Stomach (tissue), 9 donors: ENCODE measurements around the gene CCDC69. TPM values are rescaled to one million over a fixed set of nuclear protein-coding genes. Genes with fewer than 3 reads are reported as not detected.
A peak's percentile ranks its signal among the peaks of the same experiment; 100 is the strongest.

Experiments used
- DNase-seq, 2 donors: peaks; one replicate each; pipeline versions ENCODE4 v3.0.0 to v3.0.0-alpha.2; 2013 to 2019
- H3K27ac ChIP-seq, 5 donors: fragments of 200-600 bp in 4 of 5; sonication (generic) in 4 of 5; one replicate each; pipeline ENCODE4 v1.5.1; 2013 to 2019; ENCODE audit warnings: mild to moderate bottlenecking in 1 of 5, moderate library complexity in 1 of 5
- H3K27me3 ChIP-seq, 3 donors: fragments of 200-600 bp; sonication (generic); one replicate each; pipeline ENCODE4 v1.5.1; 2017 to 2019; ENCODE audit warnings: mixed run types in 1 of 3
- H3K36me3 ChIP-seq, 4 donors: fragments of 200-600 bp; sonication (generic); 1 replicate in 3 of 4; 2 replicates in 1 of 4; pipeline ENCODE4 v1.5.1; 2016 to 2019
- H3K4me1 ChIP-seq, 4 donors: fragments of 200-600 bp; sonication (generic); one replicate each; pipeline ENCODE4 v1.5.1; 2016 to 2019
- H3K4me3 ChIP-seq, 4 donors: fragments of 200-600 bp; sonication (generic) in 3 of 4; one replicate each; pipeline ENCODE4 v1.5.1; 2016 to 2019; ENCODE audit warnings: mild to moderate bottlenecking in 1 of 4
- H3K9me3 ChIP-seq, 4 donors: fragments of 200-600 bp; sonication (generic); one replicate each; pipeline ENCODE4 v1.5.1; 2016 to 2019
- CTCF ChIP-seq, 7 experiments: fragments of 450-650 bp in 4 of 7; fragments of 200-600 bp in 3 of 7; sonication (generic) in 3 of 7; IDR thresholded peaks; one replicate each; pipeline ENCODE4 v1.5.1; 2016 to 2019; ENCODE audit warnings: antibody characterized with exemption in 7 of 7, control low read depth in 2 of 7, mild to moderate bottlenecking in 1 of 7
- EP300 ChIP-seq: sonication (generic); formaldehyde crosslinking; IDR thresholded peaks from one replicate; pipeline ENCODE4 v1.6.1; 2017; ENCODE audit warnings: antibody characterized with exemption
- POLR2A ChIP-seq, 4 donors: fragments of 450-650 bp; IDR thresholded peaks; one replicate each; pipeline ENCODE4 v1.6.1; 2016; ENCODE audit warnings: antibody characterized with exemption in 4 of 4, control low read depth in 2 of 4, mild to moderate bottlenecking in 1 of 4, moderate library complexity in 1 of 4
- POLR2AphosphoS5 ChIP-seq, 3 donors: sonication (generic); formaldehyde crosslinking; IDR thresholded peaks; one replicate each; pipeline ENCODE4 v1.6.1; 2016; ENCODE audit warnings: antibody characterized with exemption in 3 of 3
- WGBS, 5 donors: extraction: QIAGEN DNeasy Blood & Tissue Kit in 3 of 5; methylation state at CpG; one replicate each; pipeline versions ENCODE4 v1.1.5 to v1.1.7; 2013 to 2018; 5-methylcytosine and 5-hydroxymethylcytosine counted together
- intact Hi-C: fragments of 100-400 bp; cut with DNase I; formaldehyde crosslinking; loops from one replicate; pipeline ENCODE4 v1.15.1; 2023; ENCODE audit warnings: low total_unique reads
- polyA plus RNA-seq, 3 donors: library from polyadenylated mRNA; stranded (reverse); fragments of 200-250 nt; gene quantifications; one replicate each; pipeline ENCODE4 v1.2.3, GENCODE V29; 2013
- total RNA-seq, 5 donors: library from RNA; depleted of rRNA; stranded (reverse); fragments of >200 nt; gene quantifications; one replicate each; pipeline versions ENCODE4 v1.1.0 to v1.2.3, GENCODE V29; 2014 to 2016
- donor health status: healthy with polysubstance abuse.
- donor health status: Bipolar disorder and iron deficiency.
- donor health status: healthy.

Gene CCDC69
- total and polyA plus RNA-seq, 8 donors = 5.5 to 173 (median 31.0) TPM

DNA sequence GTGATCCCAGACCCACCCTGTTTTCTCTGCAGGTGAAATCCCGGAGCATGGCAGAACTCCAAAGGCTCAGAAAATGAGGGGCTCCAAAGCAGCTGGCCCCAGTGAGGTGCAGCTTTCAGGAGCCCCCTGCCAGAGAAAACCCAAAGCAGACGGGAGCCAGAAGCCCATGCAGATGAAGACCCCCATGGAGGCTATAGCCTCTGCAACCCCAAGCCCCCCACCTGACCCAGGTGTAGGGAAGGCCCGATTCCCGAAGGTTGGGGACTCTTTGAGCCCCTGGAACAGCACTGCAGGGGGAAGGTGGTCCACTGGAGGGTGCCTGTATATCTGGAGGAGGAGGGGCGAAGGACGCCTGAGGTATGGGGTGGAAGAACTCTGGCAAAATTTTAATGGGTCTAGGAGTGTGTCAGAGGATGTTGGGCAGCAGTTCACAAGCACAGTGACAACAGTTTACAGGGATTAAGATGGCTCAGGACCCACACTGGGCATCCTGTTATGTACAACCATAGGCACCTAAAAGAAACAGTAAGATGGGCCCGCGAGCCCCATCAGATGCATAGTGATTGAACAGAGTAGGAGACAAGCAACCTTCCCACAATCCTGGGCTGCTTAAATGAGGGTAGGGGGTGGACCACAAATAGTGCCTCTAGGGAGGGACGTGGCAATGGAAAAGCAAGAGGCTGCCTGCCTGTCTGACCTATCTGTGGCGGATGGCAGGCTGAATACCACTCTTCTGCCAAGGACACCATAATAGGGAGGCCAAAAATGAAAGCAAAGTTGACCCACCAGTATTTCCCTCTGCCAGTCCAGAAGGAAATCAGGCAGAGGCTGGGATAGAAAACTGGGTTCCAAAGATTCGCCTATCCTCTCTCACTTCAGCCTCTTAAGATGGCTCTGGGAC lies 49.9 kb downstream of the CCDC69 start:
- Histone ChIP-seq H3K27me3 (no peaks in the 10 kb centered on the region), H3K27ac (no peak overlapping the region), H3K9me3 (no peaks in the 10 kb centered on the region), H3K4me1 (peaks cover 0 to 9% (median 3%) of the 10 kb centered on the region in 4 donors), H3K4me3 (peak overlapping the region in 2 of 4 donors; percentile 12 to 15), H3K36me3 (peaks cover 0 to 11% (median 6%) of the 10 kb centered on the region in 4 donors)
- DNase-seq = no peak
- TF ChIP-seq POLR2AphosphoS5 (IDR thresholded peaks at IDR 0.05) (no peak), EP300 (no peak), CTCF (IDR thresholded peaks at IDR 0.05) (no peak), POLR2A (IDR thresholded peaks at IDR 0.05) (no peak)
- intact Hi-C loops = no loop called here
- 85 to 90% (median 86%) methylated on average over 11 of the region's 11 CpGs for WGBS, 5 donors

- 73 to 92% (median 85%) methylated on average over 1 of the region's 1 CpG for WGBS, 5 donors
- no peaks in the 10 kb centered on the region for H3K27me3 ChIP-seq
- H3K27ac ChIP-seq = no peak overlapping the region
- H3K4me3 ChIP-seq = no peak overlapping the region
- no peaks in the 10 kb centered on the region for H3K9me3 ChIP-seq
- no peaks in the 10 kb centered on the region for H3K36me3 ChIP-seq
- peaks cover 0 to 9% (median 3%) of the 10 kb centered on the region in 4 donors for H3K4me1 ChIP-seq
- no peak for TF ChIP-seq CTCF (IDR thresholded peaks at IDR 0.05)
- no peak for TF ChIP-seq POLR2A (IDR thresholded peaks at IDR 0.05)
- no peak for TF ChIP-seq POLR2AphosphoS5 (IDR thresholded peaks at IDR 0.05)
- TF ChIP-seq EP300 = no peak
- no peak for DNase-seq
- intact Hi-C loops = no loop called here
Measured at GRCh38 chr5:151171529-151171928, 52.4 kb downstream of the CCDC69 start.

- no peak for TF ChIP-seq POLR2A (IDR thresholded peaks at IDR 0.05)
- no peak for TF ChIP-seq CTCF (IDR thresholded peaks at IDR 0.05)
- TF ChIP-seq EP300 = no peak
- no peak for TF ChIP-seq POLR2AphosphoS5 (IDR thresholded peaks at IDR 0.05)
- H3K9me3 ChIP-seq = no peaks in the 10 kb centered on the region
- H3K4me3 ChIP-seq = no peak overlapping the region
- no peaks in the 10 kb centered on the region for H3K36me3 ChIP-seq
- intact Hi-C loops = loop anchor here (10.0 kb wide), 1 partner anchor 76 kb away; no protein-coding TSS in a partner anchor
- no peak overlapping the region for H3K27ac ChIP-seq
- H3K27me3 ChIP-seq = no peaks in the 10 kb centered on the region
- peaks cover 0 to 9% (median 3%) of the 10 kb centered on the region in 4 donors for H3K4me1 ChIP-seq
- 50 to 85% (median 79%) methylated on average over 10 of the region's 10 CpGs for WGBS, 5 donors
- DNase-seq = no peak
Measured at GRCh38 chr5:151168602-151169344, 55.1 kb downstream of the CCDC69 start.

DNA sequence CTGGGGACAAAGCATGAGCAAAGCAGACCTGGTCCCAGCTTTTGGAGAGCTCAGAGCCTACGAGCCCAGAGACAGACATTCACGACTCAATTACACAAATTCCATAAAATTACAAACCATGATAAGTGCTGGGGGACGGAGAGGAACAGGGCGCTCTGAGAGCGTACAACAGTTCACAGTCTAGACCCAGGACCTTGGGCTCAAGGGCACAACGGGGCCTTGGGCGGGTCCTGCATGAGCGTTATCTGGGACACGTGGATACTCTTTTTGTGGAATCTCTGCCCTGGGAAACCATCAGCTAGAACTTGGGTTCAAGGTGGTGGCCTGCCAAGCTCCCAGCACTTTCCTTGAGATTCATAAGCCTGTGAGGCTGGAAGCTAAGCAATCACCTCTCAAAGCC lies 56.9 kb downstream of the CCDC69 start:
- Histone ChIP-seq H3K27ac (no peak overlapping the region), H3K9me3 (no peaks in the 10 kb centered on the region), H3K36me3 (no peaks in the 10 kb centered on the region), H3K4me3 (no peak overlapping the region), H3K27me3 (no peaks in the 10 kb centered on the region), H3K4me1 (peaks cover 0 to 19% (median 3%) of the 10 kb centered on the region in 4 donors)
- intact Hi-C loops = loop anchor here (10.0 kb wide), 1 partner anchor 78 kb away; no protein-coding TSS in a partner anchor
- 80 to 83% (median 82%) methylated on average over 9 of the region's 9 CpGs for WGBS, 5 donors
- no peak for DNase-seq
- TF ChIP-seq POLR2A (IDR thresholded peaks at IDR 0.05) (no peak), EP300 (no peak), POLR2AphosphoS5 (IDR thresholded peaks at IDR 0.05) (no peak), CTCF (IDR thresholded peaks at IDR 0.05) (no peak)
